ENCODE data around the gene C1orf159. TPM values are rescaled to one million over a fixed set of nuclear protein-coding genes. Genes with fewer than 3 reads are reported as not detected.
A peak's percentile ranks its signal among the peaks of the same experiment; 100 is the strongest.
"Not testable (repeated sequence)": the region's sequence is repeated elsewhere in the genome, so short reads cannot be mapped to it uniquely, and the experiment has no call there.

C1orf159 gene
- total RNA-seq, 3 donors from 2014 or later: 18.4 to 25.3 (median 24.0) TPM

- H3K4me3 ChIP-seq: peak overlapping the region; percentile 28
- H3K36me3 ChIP-seq (ENCODE audit: low read depth): no peaks in the 10 kb centered on the region
- TF ChIP-seq CTCF (IDR thresholded peaks at IDR 0.05): no peak
- peak; percentile 73 for ATAC-seq
- H3K4me1 ChIP-seq (ENCODE audit: low read depth): peaks cover 31% of the 10 kb centered on the region
- intact Hi-C loops (cut with DNase I, micrococcal nuclease): no loop called here
- DNase-seq: peak; percentile 94 to 95 (median 95)
- H3K9me3 ChIP-seq: no peaks in the 10 kb centered on the region
Measured at GRCh38 chr1:1157426-1157913, 41.6 kb upstream of the C1orf159 start.

GRCh38 chr1:1157033-1157365, 41.1 kb upstream of the C1orf159 start:
- no peak overlapping the region for H3K4me3 ChIP-seq
- no peaks in the 10 kb centered on the region for H3K36me3 ChIP-seq (ENCODE audit: low read depth)
- DNase-seq (peak in 2 of 3 donors; percentile 54 to 68), ATAC-seq (no peak)
- intact Hi-C loops (cut with DNase I, micrococcal nuclease): no loop called here
- TF ChIP-seq CTCF (IDR thresholded peaks at IDR 0.05): no peak
- H3K9me3 ChIP-seq: no peaks in the 10 kb centered on the region
- H3K4me1 ChIP-seq (ENCODE audit: low read depth): peaks cover 31% of the 10 kb centered on the region

- ATAC-seq (no peak), DNase-seq (no peak)
- Histone ChIP-seq H3K36me3 (ENCODE audit: low read depth) (no peaks in the 10 kb centered on the region), H3K4me3 (no peak overlapping the region), H3K9me3 (no peaks in the 10 kb centered on the region), H3K4me1 (ENCODE audit: low read depth) (peaks cover 25% of the 10 kb centered on the region)
- no peak for TF ChIP-seq CTCF (IDR thresholded peaks at IDR 0.05)
- intact Hi-C loops (cut with DNase I, micrococcal nuclease): no loop called here
Measured at GRCh38 chr1:1156140-1157032, 40.5 kb upstream of the C1orf159 start.

GRCh38 chr1:1155258-1155657, 39.4 kb upstream of the C1orf159 start:
- no peak for DNase-seq
- Histone ChIP-seq H3K4me3 (no peak overlapping the region), H3K36me3 (ENCODE audit: low read depth) (no peaks in the 10 kb centered on the region), H3K4me1 (ENCODE audit: low read depth) (peaks cover 18% of the 10 kb centered on the region), H3K9me3 (no peaks in the 10 kb centered on the region)
- no peak for TF ChIP-seq CTCF (IDR thresholded peaks at IDR 0.05)
- intact Hi-C loops (cut with DNase I, micrococcal nuclease): no loop called here
- no peak for ATAC-seq

- TF ChIP-seq CTCF (IDR thresholded peaks at IDR 0.05): no peak
- DNase-seq: no peak
- no peak overlapping the region for H3K4me3 ChIP-seq
- H3K9me3 ChIP-seq: no peaks in the 10 kb centered on the region
- ATAC-seq: no peak
- H3K36me3 ChIP-seq (ENCODE audit: low read depth): no peaks in the 10 kb centered on the region
- intact Hi-C loops (cut with DNase I, micrococcal nuclease): no loop called here
- peaks cover 23% of the 10 kb centered on the region for H3K4me1 ChIP-seq (ENCODE audit: low read depth)
Measured at GRCh38 chr1:1153874-1154273, 38.0 kb upstream of the C1orf159 start.

- H3K9me3 ChIP-seq; intact Hi-C loops (cut with DNase I, micrococcal nuclease); ATAC-seq; H3K36me3 ChIP-seq (ENCODE audit: low read depth); DNase-seq; H3K4me3 ChIP-seq: not testable (repeated sequence)
- H3K4me1 ChIP-seq (ENCODE audit: low read depth): peaks cover 17% of the 10 kb centered on the region
Measured at GRCh38 chr1:1153215-1153614, 37.3 kb upstream of the C1orf159 start.

GRCh38 chr1:1152431-1152830, 36.5 kb upstream of the C1orf159 start:
- ATAC-seq; H3K9me3 ChIP-seq; intact Hi-C loops (cut with DNase I, micrococcal nuclease); DNase-seq; H3K36me3 ChIP-seq (ENCODE audit: low read depth); H3K4me3 ChIP-seq: not testable (repeated sequence)
- H3K4me1 ChIP-seq (ENCODE audit: low read depth): peaks cover 17% of the 10 kb centered on the region
